HL-60 (cell line): ENCODE results near the gene DOCK10.

ENCODE experiments used
- GABPA ChIP-seq: IDR thresholded peaks from 2 replicates; pipeline ENCODE4 v1.6.1; 2012; ENCODE audit warnings: low read depth
- POLR2AphosphoS5 ChIP-seq: IDR thresholded peaks from 2 replicates; pipeline ENCODE4 v1.6.1; 2012; ENCODE audit warnings: low read depth
- REST ChIP-seq: IDR thresholded peaks from 2 replicates; pipeline ENCODE4 v1.6.1; 2012; ENCODE audit warnings: low read depth; ENCODE audit not compliant: insufficient replicate concordance
- SPI1 ChIP-seq: IDR thresholded peaks from 2 replicates; pipeline ENCODE4 v1.6.1; 2012; ENCODE audit warnings: low read depth, mild to moderate bottlenecking, borderline replicate concordance
- TF ChIP-seq, protein P1 (sequence below): IDR thresholded peaks from one replicate; pipeline ENCODE4 v1.5.1; 2011; ENCODE audit warnings: low read length, control low read depth, inconsistent platforms; ENCODE audit not compliant: insufficient read depth

- TF ChIP-seq, protein P1, sequence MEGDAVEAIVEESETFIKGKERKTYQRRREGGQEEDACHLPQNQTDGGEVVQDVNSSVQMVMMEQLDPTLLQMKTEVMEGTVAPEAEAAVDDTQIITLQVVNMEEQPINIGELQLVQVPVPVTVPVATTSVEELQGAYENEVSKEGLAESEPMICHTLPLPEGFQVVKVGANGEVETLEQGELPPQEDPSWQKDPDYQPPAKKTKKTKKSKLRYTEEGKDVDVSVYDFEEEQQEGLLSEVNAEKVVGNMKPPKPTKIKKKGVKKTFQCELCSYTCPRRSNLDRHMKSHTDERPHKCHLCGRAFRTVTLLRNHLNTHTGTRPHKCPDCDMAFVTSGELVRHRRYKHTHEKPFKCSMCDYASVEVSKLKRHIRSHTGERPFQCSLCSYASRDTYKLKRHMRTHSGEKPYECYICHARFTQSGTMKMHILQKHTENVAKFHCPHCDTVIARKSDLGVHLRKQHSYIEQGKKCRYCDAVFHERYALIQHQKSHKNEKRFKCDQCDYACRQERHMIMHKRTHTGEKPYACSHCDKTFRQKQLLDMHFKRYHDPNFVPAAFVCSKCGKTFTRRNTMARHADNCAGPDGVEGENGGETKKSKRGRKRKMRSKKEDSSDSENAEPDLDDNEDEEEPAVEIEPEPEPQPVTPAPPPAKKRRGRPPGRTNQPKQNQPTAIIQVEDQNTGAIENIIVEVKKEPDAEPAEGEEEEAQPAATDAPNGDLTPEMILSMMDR, result no peak
- TF ChIP-seq REST, result no peak
- TF ChIP-seq GABPA, result no peak
- TF ChIP-seq SPI1, result no peak
- TF ChIP-seq POLR2AphosphoS5, result no peak
Observed at GRCh38 chr2:225090746-225091145, 48.5 kb upstream of the DOCK10 start.
